K562 (cell line): Measurements from ENCODE around the gene MAML1. TPM values are rescaled to one million over a fixed set of nuclear protein-coding genes. Genes with fewer than 3 reads are reported as not detected.

Source experiments
- ATAC-seq: fragments of 200-7000 bp; cut with Tn5 transposase; 3 replicates; pipeline ENCODE4 v1.9.1; 2020; ENCODE audit warnings: moderate library complexity
- BruUV-seq: library from RNA; stranded (reverse); fragments of 400-500 nt; replicated peaks from 2 replicates; lab custom pipeline; 2021; lab: Mats Ljungman, UMichigan
- CTCF ChIA-PET: fragments of 300-600 bp; formaldehyde crosslinking; extraction: SDS; loops from one replicate; lab custom pipeline; 2021; ENCODE audit warnings: low intra/inter-chr PET ratio; lab: Yijun Ruan, JAX
- POLR2A ChIA-PET: fragments of 300-600, 350-650 bp; sonication (Branson Sonifier 250); formaldehyde crosslinking; extraction: SDS; loops from one replicate; lab custom pipeline; 2021; ENCODE audit warnings: antibody characterized with exemption, inconsistent platforms; lab: Yijun Ruan, JAX
- DNase-seq, 4 experiments: peaks; one replicate each; pipeline versions ENCODE4 v3.0.0 to v3.0.0-alpha.2; 2011 to 2018; ENCODE audit warnings: low spot score in 3 of 4, mixed read lengths in 3 of 4; ENCODE audit errors: extremely low read depth in 1 of 4
- FAIRE-seq: peaks from 2 replicates; lab custom pipeline; 2011; peaks lifted over from hg19 to GRCh38; lab: Jason Lieb, UNC
- H2AFZ ChIP-seq: 2 replicates; pipeline ENCODE4 v1.6.0; 2011; ENCODE audit warnings: low read depth, low read length, control low read depth, inconsistent platforms
- H3K27ac ChIP-seq: fragments of 200-600 bp; 3 replicates; pipeline ENCODE4 v1.8.0; 2011; ENCODE audit warnings: low read depth, mild to moderate bottlenecking, control low read depth, inconsistent platforms, low read length, moderate library complexity, mixed read lengths; ENCODE audit errors: extremely low read depth
- H3K27me3 ChIP-seq, 2 experiments: fragments of 300-600 bp in 1 of 2; 2 replicates in 1 of 2; 3 replicates in 1 of 2; pipeline versions ENCODE4 v1.6.0 to v1.8.0; 2011; ENCODE audit warnings: inconsistent platforms in 2 of 2, low read length in 2 of 2, mild to moderate bottlenecking in 1 of 2, mixed read lengths in 1 of 2, moderate library complexity in 1 of 2; ENCODE audit not compliant: control insufficient read depth in 2 of 2, insufficient read depth in 2 of 2
- H3K36me3 ChIP-seq: fragments of 300-600 bp; 3 replicates; pipeline ENCODE4 v1.8.0; 2011; ENCODE audit warnings: mild to moderate bottlenecking, low read length, inconsistent platforms; ENCODE audit not compliant: control insufficient read depth, insufficient read depth
- H3K4me1 ChIP-seq, 2 experiments: fragments of 200-600 bp in 1 of 2; replicated peaks in 1 of 2; 2 replicates in 1 of 2; 3 replicates in 1 of 2; pipeline versions ENCODE4 v1.5.1 to v1.8.0; 2011; ENCODE audit warnings: inconsistent platforms in 2 of 2, low read length in 2 of 2, mild to moderate bottlenecking in 1 of 2, mixed read lengths in 1 of 2, moderate library complexity in 1 of 2; ENCODE audit not compliant: control insufficient read depth in 2 of 2, insufficient read depth in 2 of 2
- H3K4me2 ChIP-seq: 2 replicates; pipeline ENCODE4 v1.6.1; 2011; ENCODE audit warnings: low read length, control low read depth, inconsistent platforms, mixed read lengths; ENCODE audit not compliant: insufficient read depth
- H3K4me3 ChIP-seq: fragments of 200-600 bp; sonication (generic), shearing (Covaris generic); 2 replicates; pipeline ENCODE4 v1.5.1; 2016; ENCODE audit warnings: control low read depth, inconsistent platforms
- H3K79me2 ChIP-seq: fragments of 200-600 bp; 3 replicates; pipeline ENCODE4 v1.8.0; 2011; ENCODE audit warnings: low read length, inconsistent platforms; ENCODE audit not compliant: control insufficient read depth, insufficient read depth
- H3K9ac ChIP-seq, 2 experiments: 2 replicates each; pipeline versions ENCODE4 v1.6.0 to v1.6.1; 2011; ENCODE audit warnings: low read depth in 2 of 2, low read length in 2 of 2, control low read depth in 1 of 2, inconsistent platforms in 1 of 2, mild to moderate bottlenecking in 1 of 2, mixed read lengths in 1 of 2; ENCODE audit not compliant: insufficient read depth in 1 of 2
- H3K9me1 ChIP-seq: one replicate; pipeline ENCODE4 v1.6.0; 2011; ENCODE audit warnings: inconsistent platforms, mild to moderate bottlenecking, low read length, moderate library complexity; ENCODE audit not compliant: control insufficient read depth, insufficient read depth
- H3K9me3 ChIP-seq: replicated peaks from 2 replicates; pipeline ENCODE4 v1.5.1; 2011; ENCODE audit warnings: low read depth, low read length, inconsistent platforms; ENCODE audit not compliant: control insufficient read depth, insufficient read depth
- H4K20me1 ChIP-seq: replicated peaks from 2 replicates; pipeline ENCODE4 v1.6.1; 2011; ENCODE audit warnings: low read length, inconsistent platforms, mixed read lengths; ENCODE audit not compliant: control insufficient read depth, insufficient read depth
- BRF1 ChIP-seq: IDR thresholded peaks from 3 replicates; pipeline ENCODE4 v1.6.1; 2011; ENCODE audit warnings: borderline replicate concordance, mild to moderate bottlenecking; ENCODE audit not compliant: insufficient read length; ENCODE audit errors: extremely low read depth
- GTF2B ChIP-seq: IDR thresholded peaks from 2 replicates; pipeline ENCODE4 v1.6.1; 2011; ENCODE audit not compliant: insufficient read length; ENCODE audit errors: extremely low read depth
- HDAC1 ChIP-seq, 2 experiments: fragments of 450-650 bp; IDR thresholded peaks; 2 replicates each; pipeline ENCODE4 v1.6.1; 2016 to 2017; ENCODE audit warnings: inconsistent platforms in 1 of 2, mild to moderate bottlenecking in 1 of 2, moderate library complexity in 1 of 2
- HMG20B ChIP-seq: fragments of 250-450 bp; sonication (Bioruptor Pico); IDR thresholded peaks from 2 replicates; pipeline ENCODE4 v1.5.0; 2021; ENCODE audit warnings: mild to moderate bottlenecking
- HNRNPL ChIP-seq: fragments of 200-400 bp; formaldehyde crosslinking; IDR thresholded peaks from 2 replicates; pipeline ENCODE4 v1.6.1; 2017; ENCODE audit warnings: low read depth, mild to moderate bottlenecking, low read length
- KLF6 ChIP-seq: fragments of 250-450 bp; sonication (Bioruptor Pico); IDR thresholded peaks from 2 replicates; pipeline ENCODE4 v1.4.0; 2020; ENCODE audit warnings: mild to moderate bottlenecking, moderate library complexity, borderline replicate concordance
- MAFG ChIP-seq: fragments of 450-650 bp; conservative IDR thresholded peaks from 2 replicates; pipeline ENCODE4 v1.6.1; 2016; ENCODE audit warnings: missing genetic modification characterization, missing compliant biosample characterization
- NFYB ChIP-seq: IDR thresholded peaks from 2 replicates; pipeline ENCODE4 v1.6.1; 2011; ENCODE audit warnings: mild to moderate bottlenecking, moderate library complexity; ENCODE audit not compliant: insufficient read length; ENCODE audit errors: extremely low read depth
- OTX1 ChIP-seq: fragments of 450-650 bp; formaldehyde crosslinking; IDR thresholded peaks from 2 replicates; pipeline ENCODE4 v1.4.0; 2022; ENCODE audit warnings: mild to moderate bottlenecking
- POLR3A ChIP-seq: IDR thresholded peaks from 2 replicates; pipeline ENCODE4 v1.6.1; 2011; ENCODE audit warnings: borderline replicate concordance, mild to moderate bottlenecking, moderate library complexity; ENCODE audit not compliant: insufficient read length, insufficient read depth; ENCODE audit errors: extremely low read depth
- PTRF ChIP-seq: fragments of 450-650 bp; IDR thresholded peaks from 2 replicates; pipeline ENCODE4 v1.6.1; 2016; ENCODE audit warnings: mild to moderate bottlenecking, missing genetic modification characterization, missing compliant biosample characterization
- SNRNP70 ChIP-seq: fragments of 200-400 bp; formaldehyde crosslinking; optimal IDR thresholded peaks from 2 replicates; pipeline ENCODE3; 2017; ENCODE audit warnings: low read depth, low read length
- ZNF586 ChIP-seq: fragments of 450-650 bp; formaldehyde crosslinking; conservative IDR thresholded peaks from 2 replicates; pipeline ENCODE4 v1.4.0; 2020; ENCODE audit warnings: mild to moderate bottlenecking, moderate library complexity
- ZNF75A ChIP-seq: fragments of 450-650 bp; formaldehyde crosslinking; IDR thresholded peaks from 2 replicates; pipeline ENCODE4 v1.4.0; 2020; ENCODE audit warnings: mild to moderate bottlenecking
- ZNF79 ChIP-seq: fragments of 250-450 bp; sonication (Bioruptor Pico); IDR thresholded peaks from 2 replicates; pipeline ENCODE4 v1.4.0; 2020; ENCODE audit warnings: low read depth, mild to moderate bottlenecking, moderate library complexity
- WGBS: fragments of 100-300 bp; shearing (Covaris generic); methylation state at CpG from one replicate; pipeline ENCODE4 v1.1.6; 2016; ENCODE audit warnings: low coverage, mixed read lengths; ENCODE audit not compliant: insufficient coverage; ENCODE audit errors: missing lambda C conversion rate; 5-methylcytosine and 5-hydroxymethylcytosine counted together
- in situ Hi-C: fragments of 300-500 bp; cut with MboI; formaldehyde crosslinking; loops from 4 replicates; pipeline ENCODE4 v1.15.0; 2018; ENCODE audit warnings: inconsistent platforms, mixed read lengths
- intact Hi-C: fragments of 100-400 bp; cut with micrococcal nuclease; formaldehyde crosslinking; loops from 2 replicates; pipeline ENCODE4 v1.14.2; 2022
- polyA plus RNA-seq, 8 experiments: library from polyadenylated mRNA; depleted of rRNA in 4 of 8; stranded (reverse) in 5 of 8; unstranded in 3 of 8; fragments of >200 nt; fragmentation: Nextera tagmentation in 2 of 8; fragmentation: Illumina TruSeq in 1 of 8; extraction: Ambion mirVana in 2 of 8; extraction: Trizol in 1 of 8; gene quantifications; 2 replicates each; pipeline versions ENCODE4 v1.2.1 to v1.2.3, GENCODE V29; 2011 to 2014; ENCODE audit warnings: inconsistent platforms in 1 of 8, missing spikeins in 1 of 8
- total RNA-seq, 7 experiments: library from RNA; depleted of rRNA in 6 of 7; stranded (reverse); fragments of >200 nt in 6 of 7; fragmentation: Illumina TruSeq in 2 of 7; extraction: Trizol in 2 of 7; gene quantifications; 2 replicates each; pipeline versions ENCODE4 v1.2.1 to v1.2.3, GENCODE V29; 2011 to 2021; ENCODE audit warnings: low replicate concordance in 1 of 7
- TF ChIP-seq, protein P1 (sequence below): sonication (generic); formaldehyde crosslinking; IDR thresholded peaks from 2 replicates; pipeline ENCODE4 v1.8.0; 2022; ENCODE audit warnings: missing genetic modification reagents, mild to moderate bottlenecking, borderline replicate concordance
- TF ChIP-seq, protein P2 (sequence below): sonication (generic); formaldehyde crosslinking; IDR thresholded peaks from 2 replicates; pipeline ENCODE4 v1.8.1; 2023; ENCODE audit warnings: mild to moderate bottlenecking, missing genetic modification reagents

The MAML1 gene
- total and polyA plus RNA-seq, 9 of the 15 experiments (the other 6 are each of a cell fraction or from before 2014, with no cell fraction given) = 0.32 to 18.4 (median 7.0) TPM

GRCh38 chr5:179796877-179797608 is 64.4 kb downstream of the MAML1 start:
- ChIA-PET CTCF (no interaction called here), POLR2A (interaction anchor here (0.7 to 1.8 kb wide), 3 partner anchors 10 to 20 kb away, joined by 3 to 9 read pairs (median 3); no protein-coding TSS in a partner anchor)
- in situ Hi-C loops (no loop called here), intact Hi-C loops (no loop called here)
- Histone ChIP-seq H3K4me3 (no peak overlapping the region), H3K9me3 (no peaks in the 10 kb centered on the region), H3K4me1 (peaks cover 0 to 62% of the 10 kb centered on the region in 2 experiments; a peak in 2 of 5 replicates), H3K36me3 (peaks cover 52% of the 10 kb centered on the region; the same call in 2 of the 3 replicates), H3K9ac (no peak overlapping the region), H3K27ac (no peak overlapping the region), H3K4me2 (no peak overlapping the region), H3K9me1 (no peaks in the 10 kb centered on the region), H4K20me1 (no peaks in the 10 kb centered on the region), H3K79me2 (no peaks in the 10 kb centered on the region), H2AFZ (no peak overlapping the region), H3K27me3 (no peaks in the 10 kb centered on the region)
- no peak for TF ChIP-seq ZNF586 (CRISPR knock-in tag)
- TF ChIP-seq KLF6 (CRISPR knock-in tag) = no peak
- TF ChIP-seq OTX1 (CRISPR knock-in tag) = no peak
- no peak for TF ChIP-seq ZNF79 (CRISPR knock-in tag)
- no peak for TF ChIP-seq ZNF75A
- TF ChIP-seq, protein P1, sequence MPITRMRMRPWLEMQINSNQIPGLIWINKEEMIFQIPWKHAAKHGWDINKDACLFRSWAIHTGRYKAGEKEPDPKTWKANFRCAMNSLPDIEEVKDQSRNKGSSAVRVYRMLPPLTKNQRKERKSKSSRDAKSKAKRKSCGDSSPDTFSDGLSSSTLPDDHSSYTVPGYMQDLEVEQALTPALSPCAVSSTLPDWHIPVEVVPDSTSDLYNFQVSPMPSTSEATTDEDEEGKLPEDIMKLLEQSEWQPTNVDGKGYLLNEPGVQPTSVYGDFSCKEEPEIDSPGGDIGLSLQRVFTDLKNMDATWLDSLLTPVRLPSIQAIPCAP (CRISPR knock-in tag) = no peak
- TF ChIP-seq MAFG (tag) = no peak
- TF ChIP-seq GTF2B = no peak
- no peak for TF ChIP-seq POLR3A
- no peak for TF ChIP-seq HMG20B (CRISPR knock-in tag)
- TF ChIP-seq NFYB = no peak
- no peak for TF ChIP-seq PTRF (tag)
- TF ChIP-seq BRF1 = no peak
- TF ChIP-seq HDAC1 (IDR thresholded peaks at IDR 0.05) = no peak
- no peak for TF ChIP-seq SNRNP70
- TF ChIP-seq, protein P2, sequence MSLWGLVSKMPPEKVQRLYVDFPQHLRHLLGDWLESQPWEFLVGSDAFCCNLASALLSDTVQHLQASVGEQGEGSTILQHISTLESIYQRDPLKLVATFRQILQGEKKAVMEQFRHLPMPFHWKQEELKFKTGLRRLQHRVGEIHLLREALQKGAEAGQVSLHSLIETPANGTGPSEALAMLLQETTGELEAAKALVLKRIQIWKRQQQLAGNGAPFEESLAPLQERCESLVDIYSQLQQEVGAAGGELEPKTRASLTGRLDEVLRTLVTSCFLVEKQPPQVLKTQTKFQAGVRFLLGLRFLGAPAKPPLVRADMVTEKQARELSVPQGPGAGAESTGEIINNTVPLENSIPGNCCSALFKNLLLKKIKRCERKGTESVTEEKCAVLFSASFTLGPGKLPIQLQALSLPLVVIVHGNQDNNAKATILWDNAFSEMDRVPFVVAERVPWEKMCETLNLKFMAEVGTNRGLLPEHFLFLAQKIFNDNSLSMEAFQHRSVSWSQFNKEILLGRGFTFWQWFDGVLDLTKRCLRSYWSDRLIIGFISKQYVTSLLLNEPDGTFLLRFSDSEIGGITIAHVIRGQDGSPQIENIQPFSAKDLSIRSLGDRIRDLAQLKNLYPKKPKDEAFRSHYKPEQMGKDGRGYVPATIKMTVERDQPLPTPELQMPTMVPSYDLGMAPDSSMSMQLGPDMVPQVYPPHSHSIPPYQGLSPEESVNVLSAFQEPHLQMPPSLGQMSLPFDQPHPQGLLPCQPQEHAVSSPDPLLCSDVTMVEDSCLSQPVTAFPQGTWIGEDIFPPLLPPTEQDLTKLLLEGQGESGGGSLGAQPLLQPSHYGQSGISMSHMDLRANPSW = no peak
- TF ChIP-seq HNRNPL = no peak
- FAIRE-seq (no peak), ATAC-seq (no peak), DNase-seq (no peak)
- WGBS = 96% methylated on average over 20 of the region's 21 CpGs
- no TSS peak for BruUV-seq
